Measurements from ENCODE around the gene MMP17. TPM values are rescaled to one million over a fixed set of nuclear protein-coding genes. Genes with fewer than 3 reads are reported as not detected.

The MMP17 gene
- total RNA-seq, 2 experiments from 2014 or later: 0.48 to 0.87 TPM

- no peak overlapping the region for H3K4me3 Mint-ChIP-seq
- H3K27me3 Mint-ChIP-seq: peaks cover 23% of the 10 kb centered on the region
- peaks cover 6% of the 10 kb centered on the region for H3K4me1 Mint-ChIP-seq (ENCODE audit: low read depth)
- no peaks in the 10 kb centered on the region for H3K9me3 Mint-ChIP-seq
- POLR2A ChIA-PET: no interaction called here
- intact Hi-C loops (cut with micrococcal nuclease): loop anchor here (10.0 kb wide), 1 partner anchor 109 kb away; the partner anchor contains the start of gene EP400
- no peak for DNase-seq
- H3K27ac Mint-ChIP-seq: no peak overlapping the region
- CTCF ChIA-PET: no interaction called here
- no peaks in the 10 kb centered on the region for H3K36me3 Mint-ChIP-seq
Measured at GRCh38 chr12:131835616-131836171, 7.5 kb downstream of the MMP17 start.

- ChIA-PET CTCF (no interaction called here), POLR2A (no interaction called here)
- Mint-ChIP-seq H3K36me3 (no peaks in the 10 kb centered on the region), H3K27me3 (peaks cover 18% of the 10 kb centered on the region), H3K4me3 (no peak overlapping the region), H3K27ac (no peak overlapping the region), H3K4me1 (ENCODE audit: low read depth) (peaks cover under 1% of the 10 kb centered on the region), H3K9me3 (no peaks in the 10 kb centered on the region)
- intact Hi-C loops (cut with micrococcal nuclease): loop anchor here (10.0 kb wide), 1 partner anchor 109 kb away; the partner anchor contains the start of gene EP400
- no peak for DNase-seq
Measured at GRCh38 chr12:131836193-131836592, 8.0 kb downstream of the MMP17 start.

- peaks cover 14% of the 10 kb centered on the region for H3K27me3 Mint-ChIP-seq
- H3K4me3 Mint-ChIP-seq: no peak overlapping the region
- intact Hi-C loops (cut with micrococcal nuclease): loop anchor here (10.0 kb wide), 1 partner anchor 108 kb away; the partner anchor contains the start of gene EP400
- no peaks in the 10 kb centered on the region for H3K36me3 Mint-ChIP-seq
- ChIA-PET POLR2A (no interaction called here), CTCF (interaction anchor here (0.6 kb wide), 1 partner anchor 124 kb away, joined by 4 read pairs; no protein-coding TSS in a partner anchor)
- H3K27ac Mint-ChIP-seq: no peak overlapping the region
- no peak for DNase-seq
- H3K9me3 Mint-ChIP-seq: no peaks in the 10 kb centered on the region
- H3K4me1 Mint-ChIP-seq (ENCODE audit: low read depth): no peaks in the 10 kb centered on the region
Measured at GRCh38 chr12:131836714-131837397, 8.7 kb downstream of the MMP17 start.

- Mint-ChIP-seq H3K4me3 (no peak overlapping the region), H3K9me3 (no peaks in the 10 kb centered on the region), H3K4me1 (ENCODE audit: low read depth) (no peaks in the 10 kb centered on the region), H3K27ac (no peak overlapping the region), H3K27me3 (no peaks in the 10 kb centered on the region), H3K36me3 (no peaks in the 10 kb centered on the region)
- intact Hi-C loops (cut with micrococcal nuclease): no loop called here
- ChIA-PET CTCF (no interaction called here), POLR2A (no interaction called here)
- no peak for DNase-seq
Measured at GRCh38 chr12:131840643-131841416, 12.6 kb downstream of the MMP17 start.

- H3K27ac Mint-ChIP-seq: no peak overlapping the region
- no peak overlapping the region for H3K4me3 Mint-ChIP-seq
- DNase-seq: no peak
- H3K27me3 Mint-ChIP-seq: no peaks in the 10 kb centered on the region
- no peaks in the 10 kb centered on the region for H3K36me3 Mint-ChIP-seq
- CTCF ChIA-PET: no interaction called here
- intact Hi-C loops (cut with micrococcal nuclease): no loop called here
- POLR2A ChIA-PET: no interaction called here
- H3K4me1 Mint-ChIP-seq (ENCODE audit: low read depth): no peaks in the 10 kb centered on the region
- no peaks in the 10 kb centered on the region for H3K9me3 Mint-ChIP-seq
Measured at GRCh38 chr12:131841547-131841946, 13.4 kb downstream of the MMP17 start.

- Mint-ChIP-seq H3K9me3 (no peaks in the 10 kb centered on the region), H3K4me1 (ENCODE audit: low read depth) (no peaks in the 10 kb centered on the region), H3K4me3 (no peak overlapping the region), H3K27me3 (no peaks in the 10 kb centered on the region), H3K36me3 (no peaks in the 10 kb centered on the region), H3K27ac (no peak overlapping the region)
- ChIA-PET CTCF (no interaction called here), POLR2A (no interaction called here)
- DNase-seq: no peak
- intact Hi-C loops (cut with micrococcal nuclease): no loop called here
Measured at GRCh38 chr12:131842169-131842568, 14.0 kb downstream of the MMP17 start.

GRCh38 chr12:131843527-131843926 is 15.3 kb downstream of the MMP17 start:
- DNase-seq: no peak
- Mint-ChIP-seq H3K27me3 (no peaks in the 10 kb centered on the region), H3K4me1 (ENCODE audit: low read depth) (no peaks in the 10 kb centered on the region), H3K4me3 (no peak overlapping the region), H3K9me3 (no peaks in the 10 kb centered on the region), H3K36me3 (no peaks in the 10 kb centered on the region), H3K27ac (no peak overlapping the region)
- ChIA-PET CTCF (no interaction called here), POLR2A (no interaction called here)
- intact Hi-C loops (cut with micrococcal nuclease): no loop called here

GRCh38 chr12:131844140-131844539 is 15.9 kb downstream of the MMP17 start:
- Mint-ChIP-seq H3K4me1 (ENCODE audit: low read depth) (no peaks in the 10 kb centered on the region), H3K4me3 (no peak overlapping the region), H3K36me3 (no peaks in the 10 kb centered on the region), H3K27ac (no peak overlapping the region), H3K9me3 (no peaks in the 10 kb centered on the region), H3K27me3 (no peaks in the 10 kb centered on the region)
- CTCF ChIA-PET: no interaction called here
- POLR2A ChIA-PET: no interaction called here
- DNase-seq: no peak
- intact Hi-C loops (cut with micrococcal nuclease): no loop called here

- no peak for DNase-seq
- POLR2A ChIA-PET: no interaction called here
- Mint-ChIP-seq H3K4me3 (no peak overlapping the region), H3K27me3 (no peaks in the 10 kb centered on the region), H3K4me1 (ENCODE audit: low read depth) (no peaks in the 10 kb centered on the region), H3K27ac (no peak overlapping the region), H3K36me3 (no peaks in the 10 kb centered on the region), H3K9me3 (no peaks in the 10 kb centered on the region)
- CTCF ChIA-PET: no interaction called here
- intact Hi-C loops (cut with micrococcal nuclease): no loop called here
Measured at GRCh38 chr12:131844656-131845055, 16.5 kb downstream of the MMP17 start.

- H3K36me3 Mint-ChIP-seq: no peaks in the 10 kb centered on the region
- no peak overlapping the region for H3K27ac Mint-ChIP-seq
- no peaks in the 10 kb centered on the region for H3K4me1 Mint-ChIP-seq (ENCODE audit: low read depth)
- ChIA-PET POLR2A (no interaction called here), CTCF (no interaction called here)
- no peaks in the 10 kb centered on the region for H3K9me3 Mint-ChIP-seq
- intact Hi-C loops (cut with micrococcal nuclease): no loop called here
- DNase-seq: no peak
- H3K27me3 Mint-ChIP-seq: no peaks in the 10 kb centered on the region
- no peak overlapping the region for H3K4me3 Mint-ChIP-seq
Measured at GRCh38 chr12:131845121-131845520, 16.9 kb downstream of the MMP17 start.

- Mint-ChIP-seq H3K27me3 (no peaks in the 10 kb centered on the region), H3K36me3 (no peaks in the 10 kb centered on the region), H3K27ac (no peak overlapping the region), H3K4me3 (no peak overlapping the region), H3K4me1 (ENCODE audit: low read depth) (no peaks in the 10 kb centered on the region), H3K9me3 (no peaks in the 10 kb centered on the region)
- no peak for DNase-seq
- ChIA-PET POLR2A (no interaction called here), CTCF (no interaction called here)
- intact Hi-C loops (cut with micrococcal nuclease): no loop called here
Measured at GRCh38 chr12:131847456-131847855, 19.3 kb downstream of the MMP17 start.

GRCh38 chr12:131848753-131849152 is 20.6 kb downstream of the MMP17 start:
- H3K4me3 Mint-ChIP-seq: no peak overlapping the region
- H3K27me3 Mint-ChIP-seq: peaks cover 2% of the 10 kb centered on the region
- H3K9me3 Mint-ChIP-seq: no peaks in the 10 kb centered on the region
- H3K27ac Mint-ChIP-seq: no peak overlapping the region
- intact Hi-C loops (cut with micrococcal nuclease): no loop called here
- no peak for DNase-seq
- ChIA-PET POLR2A (no interaction called here), CTCF (no interaction called here)
- H3K4me1 Mint-ChIP-seq (ENCODE audit: low read depth): no peaks in the 10 kb centered on the region
- no peaks in the 10 kb centered on the region for H3K36me3 Mint-ChIP-seq
